Uterus (tissue), 2 donors: Measurements from ENCODE around the gene AUTS2.

ENCODE experiments used
- POLR2A ChIP-seq, 2 donors: fragments of 450-650 bp; IDR thresholded peaks; one replicate each; pipeline ENCODE4 v1.6.1; 2016; ENCODE audit warnings: antibody characterized with exemption in 2 of 2, mild to moderate bottlenecking in 1 of 2, moderate library complexity in 1 of 2
- TF ChIP-seq, protein P1 (sequence below), 4 experiments: fragments of 200-600 bp in 2 of 4; fragments of 450-650 bp in 2 of 4; sonication (generic) in 2 of 4; IDR thresholded peaks; one replicate each; pipeline ENCODE4 v1.5.1; 2016 to 2019; ENCODE audit warnings: antibody characterized with exemption in 4 of 4, mild to moderate bottlenecking in 2 of 4, moderate library complexity in 1 of 4

DNA sequence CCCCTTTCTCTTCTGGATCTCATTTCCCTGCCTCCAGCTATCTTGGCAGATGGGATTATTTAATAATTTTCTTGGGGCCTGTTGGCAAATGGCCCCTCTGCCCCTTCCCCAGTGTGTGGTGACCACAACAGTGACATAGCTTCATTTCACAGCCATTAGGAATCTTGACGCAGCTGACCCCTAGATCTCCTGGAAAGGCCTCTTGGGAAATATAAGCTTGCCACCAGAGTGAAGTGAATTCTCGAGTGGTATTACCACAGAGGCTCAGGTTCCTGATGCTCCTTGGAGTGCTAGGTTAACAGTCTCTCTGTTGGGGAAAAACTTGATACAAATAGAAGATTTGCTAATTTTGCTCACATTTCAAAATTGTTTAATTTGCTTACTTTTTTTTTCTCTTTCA, 57.8 kb downstream of the AUTS2 start:
- TF ChIP-seq POLR2A (IDR thresholded peaks at IDR 0.05) = no peak
- TF ChIP-seq, protein P1, sequence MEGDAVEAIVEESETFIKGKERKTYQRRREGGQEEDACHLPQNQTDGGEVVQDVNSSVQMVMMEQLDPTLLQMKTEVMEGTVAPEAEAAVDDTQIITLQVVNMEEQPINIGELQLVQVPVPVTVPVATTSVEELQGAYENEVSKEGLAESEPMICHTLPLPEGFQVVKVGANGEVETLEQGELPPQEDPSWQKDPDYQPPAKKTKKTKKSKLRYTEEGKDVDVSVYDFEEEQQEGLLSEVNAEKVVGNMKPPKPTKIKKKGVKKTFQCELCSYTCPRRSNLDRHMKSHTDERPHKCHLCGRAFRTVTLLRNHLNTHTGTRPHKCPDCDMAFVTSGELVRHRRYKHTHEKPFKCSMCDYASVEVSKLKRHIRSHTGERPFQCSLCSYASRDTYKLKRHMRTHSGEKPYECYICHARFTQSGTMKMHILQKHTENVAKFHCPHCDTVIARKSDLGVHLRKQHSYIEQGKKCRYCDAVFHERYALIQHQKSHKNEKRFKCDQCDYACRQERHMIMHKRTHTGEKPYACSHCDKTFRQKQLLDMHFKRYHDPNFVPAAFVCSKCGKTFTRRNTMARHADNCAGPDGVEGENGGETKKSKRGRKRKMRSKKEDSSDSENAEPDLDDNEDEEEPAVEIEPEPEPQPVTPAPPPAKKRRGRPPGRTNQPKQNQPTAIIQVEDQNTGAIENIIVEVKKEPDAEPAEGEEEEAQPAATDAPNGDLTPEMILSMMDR (IDR thresholded peaks at IDR 0.05) = no peak
